SKM-1 treated with dmso at 0.1 percent for 144 hours (cell line): ENCODE results near the gene TRAFD1.

Source experiments
- DNase-seq: peaks from one replicate; lab custom pipeline; 2025; ENCODE audit not compliant: unreplicated experiment; lab: John Stamatoyannopoulos, UW

The TRAFD1 gene

GRCh38 chr12:112175361-112176155 is 50.2 kb downstream of the TRAFD1 start:
- no peak for DNase-seq

- no peak for DNase-seq
Measured at GRCh38 chr12:112176321-112177010, 51.1 kb downstream of the TRAFD1 start.

- no peak for DNase-seq
Measured at GRCh38 chr12:112178796-112179195, 53.4 kb downstream of the TRAFD1 start.

GRCh38 chr12:112179341-112179740 is 54.0 kb downstream of the TRAFD1 start:
- DNase-seq = no peak

- peak; percentile 49 for DNase-seq
Measured at GRCh38 chr12:112179916-112180315, 54.6 kb downstream of the TRAFD1 start.

- no peak for DNase-seq
Measured at GRCh38 chr12:112180422-112180821, 55.1 kb downstream of the TRAFD1 start.

GRCh38 chr12:112182499-112182898 is 57.1 kb downstream of the TRAFD1 start:
- no peak for DNase-seq

- no peak for DNase-seq
Measured at GRCh38 chr12:112183141-112184021, 58.0 kb downstream of the TRAFD1 start.

- no peak for DNase-seq
Measured at GRCh38 chr12:112184056-112184887, 58.9 kb downstream of the TRAFD1 start.

- DNase-seq = no peak
Measured at GRCh38 chr12:112185093-112185923, 59.9 kb downstream of the TRAFD1 start.

- no peak for DNase-seq
Measured at GRCh38 chr12:112188130-112188830, 62.9 kb downstream of the TRAFD1 start.

GRCh38 chr12:112190231-112191025 is 65.1 kb downstream of the TRAFD1 start:
- DNase-seq = no peak

- DNase-seq = no peak
Measured at GRCh38 chr12:112191201-112191600, 65.8 kb downstream of the TRAFD1 start.

- no peak for DNase-seq
Measured at GRCh38 chr12:112191840-112192321, 66.5 kb downstream of the TRAFD1 start.

- DNase-seq = no peak
Measured at GRCh38 chr12:112192475-112192874, 67.1 kb downstream of the TRAFD1 start.

- DNase-seq = no peak
Measured at GRCh38 chr12:112194601-112195247, 69.4 kb downstream of the TRAFD1 start.

- no peak for DNase-seq
Measured at GRCh38 chr12:112196196-112196875, 71.0 kb downstream of the TRAFD1 start.
